H9 (cell line): ENCODE data around the gene GNPNAT1. TPM values are rescaled to one million over a fixed set of nuclear protein-coding genes. Genes with fewer than 3 reads are reported as not detected.

Experiments used
- DNase-seq: peaks from one replicate; pipeline ENCODE4 v3.0.0-alpha.2; 2017
- H2AFZ ChIP-seq: one replicate; pipeline ENCODE4 v1.6.1; 2013; ENCODE audit warnings: mild to moderate bottlenecking, low read length, control low read depth, moderate library complexity
- H2AK5ac ChIP-seq: 2 replicates; pipeline ENCODE4 v1.6.1; 2013; ENCODE audit warnings: low read length, control low read depth, mixed read lengths; ENCODE audit not compliant: insufficient read length
- H2BK120ac ChIP-seq: one replicate; pipeline ENCODE4 v1.6.1; 2013; ENCODE audit warnings: low read depth, mild to moderate bottlenecking, low read length, control low read depth, inconsistent platforms; ENCODE audit not compliant: poor library complexity, severe bottlenecking
- H2BK12ac ChIP-seq: 2 replicates; pipeline ENCODE4 v1.6.1; 2013; ENCODE audit warnings: low read length, control low read depth, mixed read lengths, low read depth; ENCODE audit not compliant: insufficient read length
- H2BK15ac ChIP-seq: 2 replicates; pipeline ENCODE4 v1.6.1; 2013; ENCODE audit warnings: low read depth, low read length, control low read depth
- H2BK20ac ChIP-seq: one replicate; pipeline ENCODE4 v1.6.1; 2013; ENCODE audit warnings: low read depth, mild to moderate bottlenecking, low read length, control low read depth, inconsistent platforms; ENCODE audit not compliant: poor library complexity, severe bottlenecking
- H2BK5ac ChIP-seq: 2 replicates; pipeline ENCODE4 v1.6.1; 2013; ENCODE audit warnings: low read length, control low read depth, mixed read lengths; ENCODE audit not compliant: insufficient read length
- H3K14ac ChIP-seq: 2 replicates; pipeline ENCODE4 v1.6.1; 2013; ENCODE audit warnings: low read length, control low read depth; ENCODE audit not compliant: insufficient read depth
- H3K18ac ChIP-seq: 2 replicates; pipeline ENCODE4 v1.6.1; 2013; ENCODE audit warnings: low read depth, mild to moderate bottlenecking, mixed read lengths, low read length, control low read depth; ENCODE audit not compliant: insufficient read length
- H3K23ac ChIP-seq: 2 replicates; pipeline ENCODE4 v1.6.1; 2013; ENCODE audit warnings: low read length, control low read depth, mixed read lengths, low read depth; ENCODE audit not compliant: insufficient read length
- H3K23me2 ChIP-seq: 2 replicates; pipeline ENCODE4 v1.6.1; 2013; ENCODE audit warnings: low read depth, mild to moderate bottlenecking, mixed read lengths, low read length, control low read depth; ENCODE audit not compliant: insufficient read length, poor library complexity, severe bottlenecking
- H3K27ac ChIP-seq: 2 replicates; pipeline ENCODE4 v1.5.1; 2013; ENCODE audit warnings: low read length, control low read depth, mixed read lengths, low read depth; ENCODE audit not compliant: insufficient read length
- H3K27me3 ChIP-seq: 2 replicates; pipeline ENCODE4 v1.6.1; 2013; ENCODE audit warnings: low read length, control low read depth, inconsistent platforms; ENCODE audit not compliant: insufficient read depth
- H3K4ac ChIP-seq: 2 replicates; pipeline ENCODE4 v1.6.1; 2013; ENCODE audit warnings: low read depth, mild to moderate bottlenecking, control low read depth, inconsistent platforms, low read length, moderate library complexity
- H3K4me1 ChIP-seq: 2 replicates; pipeline ENCODE4 v1.6.1; 2013; ENCODE audit warnings: low read length, control low read depth, inconsistent platforms; ENCODE audit not compliant: insufficient read depth
- H3K4me2 ChIP-seq: 2 replicates; pipeline ENCODE4 v1.6.1; 2013; ENCODE audit warnings: low read length, control low read depth, mixed read lengths; ENCODE audit not compliant: insufficient read length, insufficient read depth
- H3K56ac ChIP-seq: 2 replicates; pipeline ENCODE4 v1.6.1; 2013; ENCODE audit warnings: low read depth, mild to moderate bottlenecking, mixed read lengths, low read length, control low read depth; ENCODE audit not compliant: insufficient read length
- H3K79me1 ChIP-seq: 2 replicates; pipeline ENCODE4 v1.6.1; 2013; ENCODE audit warnings: low read depth, mild to moderate bottlenecking, moderate library complexity, low read length, control low read depth, inconsistent platforms; ENCODE audit not compliant: insufficient read depth, poor library complexity, severe bottlenecking
- H3K79me2 ChIP-seq: 2 replicates; pipeline ENCODE4 v1.6.1; 2013; ENCODE audit warnings: low read length, control low read depth, inconsistent platforms; ENCODE audit not compliant: insufficient read depth
- H3K9ac ChIP-seq: 2 replicates; pipeline ENCODE4 v1.6.1; 2013; ENCODE audit warnings: low read length, control low read depth, mixed read lengths; ENCODE audit not compliant: insufficient read length; ENCODE audit errors: extremely low read depth
- H3K9me3 ChIP-seq: one replicate; pipeline ENCODE4 v1.6.1; 2013; ENCODE audit warnings: low read depth, low read length, inconsistent platforms; ENCODE audit not compliant: control insufficient read depth
- H3T11ph ChIP-seq: one replicate; pipeline ENCODE4 v1.6.1; 2013; ENCODE audit warnings: mild to moderate bottlenecking, low read length, control low read depth, inconsistent platforms
- H4K20me1 ChIP-seq: one replicate; pipeline ENCODE4 v1.6.1; 2013; ENCODE audit not compliant: control insufficient read depth, insufficient read length, insufficient read depth
- H4K5ac ChIP-seq: 2 replicates; pipeline ENCODE4 v1.6.1; 2013; ENCODE audit warnings: low read depth, mild to moderate bottlenecking, mixed read lengths, low read length, control low read depth; ENCODE audit not compliant: insufficient read length
- H4K8ac ChIP-seq: replicated peaks from 2 replicates; pipeline ENCODE4 v1.6.1; 2013; ENCODE audit warnings: low read length, control low read depth, mixed read lengths, low read depth; ENCODE audit not compliant: insufficient read length
- H4K91ac ChIP-seq: 2 replicates; pipeline ENCODE4 v1.6.1; 2013; ENCODE audit warnings: low read depth, mild to moderate bottlenecking, moderate library complexity, mixed read lengths, low read length, control low read depth; ENCODE audit not compliant: insufficient read length
- H3K27ac Mint-ChIP-seq, 3 experiments: 2 replicates in 2 of 3; 3 replicates in 1 of 3; pipeline ENCODE4 v1.8.0; 2020 to 2021; ENCODE audit warnings: mixed read lengths in 3 of 3, mild to moderate bottlenecking in 1 of 3, moderate library complexity in 1 of 3
- H3K27me3 Mint-ChIP-seq: 2 replicates; pipeline ENCODE4 v1.8.0; 2021; ENCODE audit warnings: low read depth, mild to moderate bottlenecking, moderate library complexity, mixed read lengths
- H3K36me3 Mint-ChIP-seq, 3 experiments: 2 replicates in 2 of 3; 3 replicates in 1 of 3; pipeline ENCODE4 v1.8.0; 2020 to 2021; ENCODE audit warnings: low read depth in 3 of 3, mixed read lengths in 3 of 3; ENCODE audit not compliant: insufficient read depth in 1 of 3
- H3K4me1 Mint-ChIP-seq, 2 experiments: 2 replicates each; pipeline ENCODE4 v1.8.0; 2020; ENCODE audit warnings: mixed read lengths in 2 of 2
- H3K4me3 Mint-ChIP-seq, 2 experiments: 2 replicates in 1 of 2; 3 replicates in 1 of 2; pipeline ENCODE4 v1.8.0; 2020 to 2021; ENCODE audit warnings: mild to moderate bottlenecking in 2 of 2, mixed read lengths in 2 of 2, moderate library complexity in 1 of 2
- H3K9me3 Mint-ChIP-seq, 2 experiments: 2 replicates in 1 of 2; 3 replicates in 1 of 2; pipeline ENCODE4 v1.8.0; 2020; ENCODE audit warnings: mild to moderate bottlenecking in 2 of 2, mixed read lengths in 2 of 2, moderate library complexity in 1 of 2
- WGBS: extraction: QIAGEN DNeasy Blood & Tissue Kit; methylation state at CpG from one replicate; pipeline ENCODE4 v1.1.7; 2013; ENCODE audit warnings: missing lambda C conversion rate, low lambda C conversion rate, mixed read lengths; ENCODE audit not compliant: insufficient read length; ENCODE audit errors: extremely low coverage; 5-methylcytosine and 5-hydroxymethylcytosine counted together
- total RNA-seq: library from RNA; stranded (reverse); gene quantifications from 2 replicates; pipeline ENCODE4 v1.2.1, GENCODE V29; 2021
- TF ChIP-seq, protein P1 (sequence below): fragments of 200-600 bp; sonication (generic); conservative IDR thresholded peaks from 3 replicates; pipeline ENCODE4 v1.8.0; 2021; ENCODE audit warnings: antibody characterized with exemption, mild to moderate bottlenecking

GNPNAT1 gene
- total RNA-seq, 1 experiment from 2014 or later = 49.0 TPM

GRCh38 chr14:52793061-52793460 lies 1.7 kb upstream of the GNPNAT1 start:
- H3K4me3 Mint-ChIP-seq = no peak overlapping the region
- no peaks in the 10 kb centered on the region for H3K27me3 Mint-ChIP-seq
- Histone ChIP-seq H3K9ac (no peak overlapping the region), H3K4me2 (no peak overlapping the region), H3K18ac (no peak overlapping the region), H3K14ac (no peak overlapping the region), H3K79me2 (no peaks in the 10 kb centered on the region; the same call in 1 of the 2 replicates), H3K9me3 (no peaks in the 10 kb centered on the region), H2AFZ (no peak overlapping the region), H2BK5ac (no peak overlapping the region), H4K20me1 (no peaks in the 10 kb centered on the region), H3K23me2 (peaks cover 10% of the 10 kb centered on the region), H3K23ac (no peak overlapping the region), H4K91ac (no peak overlapping the region), H3K27ac (no peak overlapping the region), H3K4me1 (peaks cover 4% of the 10 kb centered on the region; the same call in 1 of the 2 replicates), H3T11ph (no peak overlapping the region), H2BK120ac (no peak overlapping the region), H4K5ac (no peak overlapping the region), H3K4ac (no peak overlapping the region), H4K8ac (no peak overlapping the region), H2BK20ac (no peak overlapping the region), H3K27me3 (no peaks in the 10 kb centered on the region), H2AK5ac (no peak overlapping the region), H3K79me1 (no peaks in the 10 kb centered on the region), H3K56ac (no peak overlapping the region), H2BK15ac (no peak overlapping the region), H2BK12ac (no peak overlapping the region)
- TF ChIP-seq, protein P1, sequence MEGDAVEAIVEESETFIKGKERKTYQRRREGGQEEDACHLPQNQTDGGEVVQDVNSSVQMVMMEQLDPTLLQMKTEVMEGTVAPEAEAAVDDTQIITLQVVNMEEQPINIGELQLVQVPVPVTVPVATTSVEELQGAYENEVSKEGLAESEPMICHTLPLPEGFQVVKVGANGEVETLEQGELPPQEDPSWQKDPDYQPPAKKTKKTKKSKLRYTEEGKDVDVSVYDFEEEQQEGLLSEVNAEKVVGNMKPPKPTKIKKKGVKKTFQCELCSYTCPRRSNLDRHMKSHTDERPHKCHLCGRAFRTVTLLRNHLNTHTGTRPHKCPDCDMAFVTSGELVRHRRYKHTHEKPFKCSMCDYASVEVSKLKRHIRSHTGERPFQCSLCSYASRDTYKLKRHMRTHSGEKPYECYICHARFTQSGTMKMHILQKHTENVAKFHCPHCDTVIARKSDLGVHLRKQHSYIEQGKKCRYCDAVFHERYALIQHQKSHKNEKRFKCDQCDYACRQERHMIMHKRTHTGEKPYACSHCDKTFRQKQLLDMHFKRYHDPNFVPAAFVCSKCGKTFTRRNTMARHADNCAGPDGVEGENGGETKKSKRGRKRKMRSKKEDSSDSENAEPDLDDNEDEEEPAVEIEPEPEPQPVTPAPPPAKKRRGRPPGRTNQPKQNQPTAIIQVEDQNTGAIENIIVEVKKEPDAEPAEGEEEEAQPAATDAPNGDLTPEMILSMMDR = no peak
- DNase-seq = no peak
- H3K4me1 Mint-ChIP-seq = peaks cover 21 to 25% of the 10 kb centered on the region in 2 experiments
- no peak overlapping the region for H3K27ac Mint-ChIP-seq
- H3K9me3 Mint-ChIP-seq = peaks cover 2 to 3% of the 10 kb centered on the region in 2 experiments; a peak in 4 of 5 replicates
- no CpG with 5 or more reads among the region's 2 CpGs for WGBS
- peaks cover 0 to 2% (median 0%) of the 10 kb centered on the region in 3 experiments; a peak in 2 of 7 replicates for H3K36me3 Mint-ChIP-seq
